H9 (cell line): ENCODE measurements around the gene PRKCD. TPM values are rescaled to one million over a fixed set of nuclear protein-coding genes. Genes with fewer than 3 reads are reported as not detected.

Experiments used
- DNase-seq: peaks from one replicate; pipeline ENCODE4 v3.0.0-alpha.2; 2017
- H2AFZ ChIP-seq: one replicate; pipeline ENCODE4 v1.6.1; 2013; ENCODE audit warnings: mild to moderate bottlenecking, low read length, control low read depth, moderate library complexity
- H2AK5ac ChIP-seq: 2 replicates; pipeline ENCODE4 v1.6.1; 2013; ENCODE audit warnings: low read length, control low read depth, mixed read lengths; ENCODE audit not compliant: insufficient read length
- H2BK120ac ChIP-seq: one replicate; pipeline ENCODE4 v1.6.1; 2013; ENCODE audit warnings: low read depth, mild to moderate bottlenecking, low read length, control low read depth, inconsistent platforms; ENCODE audit not compliant: poor library complexity, severe bottlenecking
- H2BK12ac ChIP-seq: 2 replicates; pipeline ENCODE4 v1.6.1; 2013; ENCODE audit warnings: low read length, control low read depth, mixed read lengths, low read depth; ENCODE audit not compliant: insufficient read length
- H2BK15ac ChIP-seq: 2 replicates; pipeline ENCODE4 v1.6.1; 2013; ENCODE audit warnings: low read depth, low read length, control low read depth
- H2BK20ac ChIP-seq: one replicate; pipeline ENCODE4 v1.6.1; 2013; ENCODE audit warnings: low read depth, mild to moderate bottlenecking, low read length, control low read depth, inconsistent platforms; ENCODE audit not compliant: poor library complexity, severe bottlenecking
- H2BK5ac ChIP-seq: 2 replicates; pipeline ENCODE4 v1.6.1; 2013; ENCODE audit warnings: low read length, control low read depth, mixed read lengths; ENCODE audit not compliant: insufficient read length
- H3K14ac ChIP-seq: 2 replicates; pipeline ENCODE4 v1.6.1; 2013; ENCODE audit warnings: low read length, control low read depth; ENCODE audit not compliant: insufficient read depth
- H3K18ac ChIP-seq: 2 replicates; pipeline ENCODE4 v1.6.1; 2013; ENCODE audit warnings: low read depth, mild to moderate bottlenecking, mixed read lengths, low read length, control low read depth; ENCODE audit not compliant: insufficient read length
- H3K23ac ChIP-seq: 2 replicates; pipeline ENCODE4 v1.6.1; 2013; ENCODE audit warnings: low read length, control low read depth, mixed read lengths, low read depth; ENCODE audit not compliant: insufficient read length
- H3K23me2 ChIP-seq: 2 replicates; pipeline ENCODE4 v1.6.1; 2013; ENCODE audit warnings: low read depth, mild to moderate bottlenecking, mixed read lengths, low read length, control low read depth; ENCODE audit not compliant: insufficient read length, poor library complexity, severe bottlenecking
- H3K27ac ChIP-seq: 2 replicates; pipeline ENCODE4 v1.5.1; 2013; ENCODE audit warnings: low read length, control low read depth, mixed read lengths, low read depth; ENCODE audit not compliant: insufficient read length
- H3K27me3 ChIP-seq: 2 replicates; pipeline ENCODE4 v1.6.1; 2013; ENCODE audit warnings: low read length, control low read depth, inconsistent platforms; ENCODE audit not compliant: insufficient read depth
- H3K4ac ChIP-seq: 2 replicates; pipeline ENCODE4 v1.6.1; 2013; ENCODE audit warnings: low read depth, mild to moderate bottlenecking, control low read depth, inconsistent platforms, low read length, moderate library complexity
- H3K4me1 ChIP-seq: 2 replicates; pipeline ENCODE4 v1.6.1; 2013; ENCODE audit warnings: low read length, control low read depth, inconsistent platforms; ENCODE audit not compliant: insufficient read depth
- H3K4me2 ChIP-seq: 2 replicates; pipeline ENCODE4 v1.6.1; 2013; ENCODE audit warnings: low read length, control low read depth, mixed read lengths; ENCODE audit not compliant: insufficient read length, insufficient read depth
- H3K56ac ChIP-seq: 2 replicates; pipeline ENCODE4 v1.6.1; 2013; ENCODE audit warnings: low read depth, mild to moderate bottlenecking, mixed read lengths, low read length, control low read depth; ENCODE audit not compliant: insufficient read length
- H3K79me1 ChIP-seq: 2 replicates; pipeline ENCODE4 v1.6.1; 2013; ENCODE audit warnings: low read depth, mild to moderate bottlenecking, moderate library complexity, low read length, control low read depth, inconsistent platforms; ENCODE audit not compliant: insufficient read depth, poor library complexity, severe bottlenecking
- H3K79me2 ChIP-seq: 2 replicates; pipeline ENCODE4 v1.6.1; 2013; ENCODE audit warnings: low read length, control low read depth, inconsistent platforms; ENCODE audit not compliant: insufficient read depth
- H3K9ac ChIP-seq: 2 replicates; pipeline ENCODE4 v1.6.1; 2013; ENCODE audit warnings: low read length, control low read depth, mixed read lengths; ENCODE audit not compliant: insufficient read length; ENCODE audit errors: extremely low read depth
- H3K9me3 ChIP-seq: one replicate; pipeline ENCODE4 v1.6.1; 2013; ENCODE audit warnings: low read depth, low read length, inconsistent platforms; ENCODE audit not compliant: control insufficient read depth
- H3T11ph ChIP-seq: one replicate; pipeline ENCODE4 v1.6.1; 2013; ENCODE audit warnings: mild to moderate bottlenecking, low read length, control low read depth, inconsistent platforms
- H4K20me1 ChIP-seq: one replicate; pipeline ENCODE4 v1.6.1; 2013; ENCODE audit not compliant: control insufficient read depth, insufficient read length, insufficient read depth
- H4K5ac ChIP-seq: 2 replicates; pipeline ENCODE4 v1.6.1; 2013; ENCODE audit warnings: low read depth, mild to moderate bottlenecking, mixed read lengths, low read length, control low read depth; ENCODE audit not compliant: insufficient read length
- H4K8ac ChIP-seq: replicated peaks from 2 replicates; pipeline ENCODE4 v1.6.1; 2013; ENCODE audit warnings: low read length, control low read depth, mixed read lengths, low read depth; ENCODE audit not compliant: insufficient read length
- H4K91ac ChIP-seq: 2 replicates; pipeline ENCODE4 v1.6.1; 2013; ENCODE audit warnings: low read depth, mild to moderate bottlenecking, moderate library complexity, mixed read lengths, low read length, control low read depth; ENCODE audit not compliant: insufficient read length
- H3K27ac Mint-ChIP-seq, 3 experiments: 2 replicates in 2 of 3; 3 replicates in 1 of 3; pipeline ENCODE4 v1.8.0; 2020 to 2021; ENCODE audit warnings: mixed read lengths in 3 of 3, mild to moderate bottlenecking in 1 of 3, moderate library complexity in 1 of 3
- H3K27me3 Mint-ChIP-seq: 2 replicates; pipeline ENCODE4 v1.8.0; 2021; ENCODE audit warnings: low read depth, mild to moderate bottlenecking, moderate library complexity, mixed read lengths
- H3K36me3 Mint-ChIP-seq, 3 experiments: 2 replicates in 2 of 3; 3 replicates in 1 of 3; pipeline ENCODE4 v1.8.0; 2020 to 2021; ENCODE audit warnings: low read depth in 3 of 3, mixed read lengths in 3 of 3; ENCODE audit not compliant: insufficient read depth in 1 of 3
- H3K4me1 Mint-ChIP-seq, 2 experiments: 2 replicates each; pipeline ENCODE4 v1.8.0; 2020; ENCODE audit warnings: mixed read lengths in 2 of 2
- H3K4me3 Mint-ChIP-seq, 2 experiments: 2 replicates in 1 of 2; 3 replicates in 1 of 2; pipeline ENCODE4 v1.8.0; 2020 to 2021; ENCODE audit warnings: mild to moderate bottlenecking in 2 of 2, mixed read lengths in 2 of 2, moderate library complexity in 1 of 2
- H3K9me3 Mint-ChIP-seq, 2 experiments: 2 replicates in 1 of 2; 3 replicates in 1 of 2; pipeline ENCODE4 v1.8.0; 2020; ENCODE audit warnings: mild to moderate bottlenecking in 2 of 2, mixed read lengths in 2 of 2, moderate library complexity in 1 of 2
- WGBS: extraction: QIAGEN DNeasy Blood & Tissue Kit; methylation state at CpG from one replicate; pipeline ENCODE4 v1.1.7; 2013; ENCODE audit warnings: missing lambda C conversion rate, low lambda C conversion rate, mixed read lengths; ENCODE audit not compliant: insufficient read length; ENCODE audit errors: extremely low coverage; 5-methylcytosine and 5-hydroxymethylcytosine counted together
- total RNA-seq: library from RNA; stranded (reverse); gene quantifications from 2 replicates; pipeline ENCODE4 v1.2.1, GENCODE V29; 2021
- TF ChIP-seq, protein P1 (sequence below): fragments of 200-600 bp; sonication (generic); conservative IDR thresholded peaks from 3 replicates; pipeline ENCODE4 v1.8.0; 2021; ENCODE audit warnings: antibody characterized with exemption, mild to moderate bottlenecking

The PRKCD gene
- total RNA-seq, 1 experiment from 2014 or later = 23.7 TPM

- no CpG with 5 or more reads among the region's 7 CpGs for WGBS
- no peak overlapping the region for H2AFZ ChIP-seq
- no peak overlapping the region for H3K27ac Mint-ChIP-seq
Observed at GRCh38 chr3:53213276-53213675, 52.3 kb downstream of the PRKCD start.

More at GRCh38 chr3:53213276-53213675, 52.3 kb downstream of the PRKCD start:
- no peak overlapping the region for H3K4me2 ChIP-seq
- Mint-ChIP-seq H3K9me3 (peaks cover 8 to 9% of the 10 kb centered on the region in 2 experiments), H3K4me3 (no peak overlapping the region), H3K36me3 (peaks cover 0 to 2% (median 0%) of the 10 kb centered on the region in 3 experiments; a peak in 1 of 7 replicates), H3K27me3 (peaks cover 8% of the 10 kb centered on the region), H3K4me1 (peaks cover 0 to 4% of the 10 kb centered on the region in 2 experiments; a peak in 2 of 4 replicates)
- H4K91ac ChIP-seq = no peak overlapping the region
- TF ChIP-seq, protein P1, sequence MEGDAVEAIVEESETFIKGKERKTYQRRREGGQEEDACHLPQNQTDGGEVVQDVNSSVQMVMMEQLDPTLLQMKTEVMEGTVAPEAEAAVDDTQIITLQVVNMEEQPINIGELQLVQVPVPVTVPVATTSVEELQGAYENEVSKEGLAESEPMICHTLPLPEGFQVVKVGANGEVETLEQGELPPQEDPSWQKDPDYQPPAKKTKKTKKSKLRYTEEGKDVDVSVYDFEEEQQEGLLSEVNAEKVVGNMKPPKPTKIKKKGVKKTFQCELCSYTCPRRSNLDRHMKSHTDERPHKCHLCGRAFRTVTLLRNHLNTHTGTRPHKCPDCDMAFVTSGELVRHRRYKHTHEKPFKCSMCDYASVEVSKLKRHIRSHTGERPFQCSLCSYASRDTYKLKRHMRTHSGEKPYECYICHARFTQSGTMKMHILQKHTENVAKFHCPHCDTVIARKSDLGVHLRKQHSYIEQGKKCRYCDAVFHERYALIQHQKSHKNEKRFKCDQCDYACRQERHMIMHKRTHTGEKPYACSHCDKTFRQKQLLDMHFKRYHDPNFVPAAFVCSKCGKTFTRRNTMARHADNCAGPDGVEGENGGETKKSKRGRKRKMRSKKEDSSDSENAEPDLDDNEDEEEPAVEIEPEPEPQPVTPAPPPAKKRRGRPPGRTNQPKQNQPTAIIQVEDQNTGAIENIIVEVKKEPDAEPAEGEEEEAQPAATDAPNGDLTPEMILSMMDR = no peak
- H3K9ac ChIP-seq = no peak overlapping the region
- H3K56ac ChIP-seq = no peak overlapping the region
- H4K5ac ChIP-seq = no peak overlapping the region
- H3K18ac ChIP-seq = no peak overlapping the region
- H2BK15ac ChIP-seq = no peak overlapping the region
- no peak overlapping the region for H3T11ph ChIP-seq
- H2BK120ac ChIP-seq = no peak overlapping the region
- no peaks in the 10 kb centered on the region for H3K9me3 ChIP-seq
- H2AK5ac ChIP-seq = no peak overlapping the region
- H2BK5ac ChIP-seq = no peak overlapping the region
- H3K27me3 ChIP-seq = no peaks in the 10 kb centered on the region
- no peak overlapping the region for H3K27ac ChIP-seq
- no peaks in the 10 kb centered on the region for H3K79me1 ChIP-seq
- DNase-seq = no peak
- H2BK20ac ChIP-seq = no peak overlapping the region
- H3K14ac ChIP-seq = no peak overlapping the region
- H3K23me2 ChIP-seq = no peaks in the 10 kb centered on the region
- no peak overlapping the region for H3K4ac ChIP-seq
- H4K20me1 ChIP-seq = no peaks in the 10 kb centered on the region
- H3K79me2 ChIP-seq = no peaks in the 10 kb centered on the region
- no peak overlapping the region for H2BK12ac ChIP-seq
- H3K23ac ChIP-seq = no peak overlapping the region
- no peaks in the 10 kb centered on the region for H3K4me1 ChIP-seq
- H4K8ac ChIP-seq = no peak overlapping the region
